Measurements from ENCODE around the gene STAT6.
A peak's percentile ranks its signal among the peaks of the same experiment; 100 is the strongest.

STAT6 gene

DNA sequence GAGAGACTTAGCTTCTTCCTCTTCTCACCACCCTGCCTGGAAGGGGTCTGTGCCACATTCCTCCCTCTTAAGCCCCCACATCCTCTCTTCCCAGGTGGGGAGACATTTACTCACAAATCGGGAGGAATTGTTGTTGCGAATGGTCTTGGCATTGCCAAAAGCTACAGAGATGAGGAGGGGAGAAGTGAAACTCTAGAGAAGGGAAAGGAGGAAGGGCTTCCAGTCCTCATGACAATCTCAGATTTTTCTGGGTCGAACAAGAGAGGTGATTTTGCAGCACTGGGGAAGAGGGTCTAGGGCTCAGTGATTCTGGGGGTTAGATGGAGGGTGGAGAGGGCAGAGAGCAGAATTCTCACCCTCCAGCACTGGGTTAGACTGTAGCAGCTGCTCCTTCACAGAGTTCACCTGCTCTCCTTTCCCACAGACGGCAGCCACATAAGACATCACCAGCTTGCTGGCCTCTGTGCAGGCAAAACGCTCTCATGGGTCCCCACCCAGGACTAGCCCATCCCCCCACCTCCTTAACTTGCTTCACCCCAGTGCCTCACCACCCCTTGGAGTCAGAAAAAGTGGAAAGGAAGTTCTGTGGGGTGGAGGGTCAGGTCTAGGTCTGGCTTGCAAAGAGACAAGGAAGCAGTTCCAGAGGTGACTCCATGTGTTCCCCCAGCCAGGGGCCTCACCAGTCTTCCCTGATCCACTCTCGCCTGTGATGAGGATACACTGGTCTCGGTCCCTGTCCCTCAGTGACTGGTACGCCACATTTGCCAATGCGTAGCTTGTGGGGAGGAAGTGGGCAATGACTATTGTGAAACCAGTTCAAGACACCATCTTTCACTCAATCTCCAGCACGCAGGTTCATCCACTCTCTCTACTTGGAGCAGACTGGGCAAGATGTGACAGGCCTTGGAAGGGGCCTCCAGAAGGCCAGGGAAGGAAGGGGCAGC lies 63.9 kb downstream of the STAT6 start:
- DNase-seq, result peak; percentile 11

DNA sequence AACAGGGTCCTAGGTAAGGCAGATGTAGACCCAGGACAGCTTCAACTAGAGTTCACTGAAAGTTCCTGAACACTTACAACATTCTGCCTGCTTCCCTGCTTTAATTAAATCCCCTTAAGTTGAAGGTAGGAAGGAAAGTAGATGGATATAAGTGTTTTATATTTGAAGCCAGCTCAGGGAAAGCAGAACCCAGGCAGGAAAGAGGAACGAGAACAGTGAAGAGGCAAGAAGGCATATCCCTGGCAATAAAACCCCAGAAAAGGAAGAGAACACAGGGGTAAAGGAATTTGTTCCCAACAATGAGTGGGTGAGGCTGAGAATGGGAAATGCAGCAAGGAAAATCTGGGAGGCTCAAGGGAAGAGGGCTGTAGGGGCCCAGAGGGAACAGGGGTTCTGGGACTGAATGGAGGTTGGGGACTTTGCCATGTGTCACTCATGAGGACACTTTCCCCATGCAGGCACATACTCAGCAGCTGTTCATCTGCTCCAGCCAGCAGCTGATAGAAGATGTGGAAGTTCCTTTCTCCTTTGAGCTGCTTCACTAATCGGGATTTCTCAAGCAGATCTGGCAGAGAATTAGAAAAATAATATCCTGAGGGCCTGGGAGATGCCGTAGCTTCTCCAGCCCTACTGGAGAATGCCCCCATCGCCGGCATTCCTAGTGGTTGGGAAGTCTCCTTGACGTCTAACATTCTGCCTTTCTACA lies 64.9 kb downstream of the STAT6 start:
- DNase-seq, result no peak
